ENCODE data around the gene RELN. TPM values are rescaled to one million over a fixed set of nuclear protein-coding genes. Genes with fewer than 3 reads are reported as not detected.

Gene RELN
- total and polyA plus RNA-seq, 2 donors (not counting 1 experiment from before 2014, with no cell fraction given) = not detected

DNA sequence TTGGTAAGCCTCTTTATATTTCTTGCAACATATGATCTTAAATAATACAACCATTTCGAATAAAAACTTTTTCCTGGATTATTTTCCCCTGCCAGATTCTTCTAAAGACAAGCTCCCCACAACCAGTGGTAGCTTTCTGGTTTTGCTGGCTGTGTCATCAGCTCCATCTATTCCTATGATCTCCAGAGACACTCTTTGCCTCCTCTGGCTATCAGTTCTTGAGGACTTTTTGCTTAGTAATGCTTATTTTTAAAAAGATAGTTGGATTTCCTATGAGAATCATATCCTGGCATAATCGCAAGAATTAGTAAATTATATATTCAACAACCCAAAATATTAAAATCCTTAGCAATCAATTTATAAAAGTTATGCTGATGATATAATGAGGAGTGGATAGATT is 439.7 kb downstream of the RELN start:
- ATAC-seq (ENCODE audit: low read depth) = no peak
- POLR2A ChIA-PET = no interaction called here
- Histone ChIP-seq H3K4me2 (replicated peaks; ENCODE audit: low read depth, low read length, poor library complexity, severe bottlenecking) (no peak overlapping the region), H3K9ac (ENCODE audit: low read length) (no peak overlapping the region), H3K79me2 (ENCODE audit: control insufficient read depth, insufficient read depth, low read length) (no peaks in the 10 kb centered on the region), H2AFZ (ENCODE audit: insufficient read depth, low read depth, low read length, poor library complexity, severe bottlenecking) (no peak overlapping the region), H3K27ac (ENCODE audit: low read length in 2 of 2) (no peak overlapping the region), H3K4me3 (ENCODE audit: control extremely low read depth in 1 of 5, extremely low read depth in 1 of 5, insufficient read depth in 1 of 5, low read depth in 2 of 5, low read length in 4 of 5) (no peak overlapping the region), H3K36me3 (replicated peaks in 1 of 2; ENCODE audit: control extremely low read depth in 1 of 2, control insufficient read depth in 1 of 2, extremely low read depth in 1 of 2, insufficient read depth in 2 of 2, low read length in 1 of 2) (no peaks in the 10 kb centered on the region), H4K20me1 (ENCODE audit: control insufficient read depth, insufficient read depth, low read length, poor library complexity, severe bottlenecking) (no peaks in the 10 kb centered on the region), H3K9me3 (ENCODE audit: control extremely low read depth in 1 of 3, control insufficient read depth in 2 of 3, insufficient read depth in 1 of 3, low read length in 2 of 3) (no peaks in the 10 kb centered on the region), H3K27me3 (replicated peaks in 1 of 4; ENCODE audit: control extremely low read depth in 1 of 4, control insufficient read depth in 3 of 4, insufficient read depth in 4 of 4, low read length in 3 of 4) (peaks cover 0 to 3% (median 0%) of the 10 kb centered on the region in 4 experiments), H3K4me1 (ENCODE audit: control insufficient read depth in 2 of 2, insufficient read depth in 2 of 2, low read length in 2 of 2) (no peaks in the 10 kb centered on the region)
- H3K9me3 Mint-ChIP-seq (ENCODE audit: insufficient read depth) = no peaks in the 10 kb centered on the region
- H3K4me3 Mint-ChIP-seq = no peak overlapping the region
- peaks cover 13% of the 10 kb centered on the region for H3K27me3 Mint-ChIP-seq
- no peaks in the 10 kb centered on the region for H3K4me1 Mint-ChIP-seq
- WGBS (ENCODE audit: insufficient coverage) = 75% methylated on average over 1 of the region's 2 CpGs
- CTCF ChIA-PET = no interaction called here
- intact Hi-C loops (cut with micrococcal nuclease) = no loop called here
- TF ChIP-seq, protein P1, sequence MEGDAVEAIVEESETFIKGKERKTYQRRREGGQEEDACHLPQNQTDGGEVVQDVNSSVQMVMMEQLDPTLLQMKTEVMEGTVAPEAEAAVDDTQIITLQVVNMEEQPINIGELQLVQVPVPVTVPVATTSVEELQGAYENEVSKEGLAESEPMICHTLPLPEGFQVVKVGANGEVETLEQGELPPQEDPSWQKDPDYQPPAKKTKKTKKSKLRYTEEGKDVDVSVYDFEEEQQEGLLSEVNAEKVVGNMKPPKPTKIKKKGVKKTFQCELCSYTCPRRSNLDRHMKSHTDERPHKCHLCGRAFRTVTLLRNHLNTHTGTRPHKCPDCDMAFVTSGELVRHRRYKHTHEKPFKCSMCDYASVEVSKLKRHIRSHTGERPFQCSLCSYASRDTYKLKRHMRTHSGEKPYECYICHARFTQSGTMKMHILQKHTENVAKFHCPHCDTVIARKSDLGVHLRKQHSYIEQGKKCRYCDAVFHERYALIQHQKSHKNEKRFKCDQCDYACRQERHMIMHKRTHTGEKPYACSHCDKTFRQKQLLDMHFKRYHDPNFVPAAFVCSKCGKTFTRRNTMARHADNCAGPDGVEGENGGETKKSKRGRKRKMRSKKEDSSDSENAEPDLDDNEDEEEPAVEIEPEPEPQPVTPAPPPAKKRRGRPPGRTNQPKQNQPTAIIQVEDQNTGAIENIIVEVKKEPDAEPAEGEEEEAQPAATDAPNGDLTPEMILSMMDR (IDR thresholded peaks at IDR 0.05) = no peak
- TF ChIP-seq EZH2 (IDR thresholded peaks at IDR 0.05; ENCODE audit: borderline replicate concordance, insufficient read depth, low read depth, low read length, poor library complexity, severe bottlenecking) = no peak
- H3K27ac Mint-ChIP-seq = no peak overlapping the region
- DNase-seq = no peak

DNA sequence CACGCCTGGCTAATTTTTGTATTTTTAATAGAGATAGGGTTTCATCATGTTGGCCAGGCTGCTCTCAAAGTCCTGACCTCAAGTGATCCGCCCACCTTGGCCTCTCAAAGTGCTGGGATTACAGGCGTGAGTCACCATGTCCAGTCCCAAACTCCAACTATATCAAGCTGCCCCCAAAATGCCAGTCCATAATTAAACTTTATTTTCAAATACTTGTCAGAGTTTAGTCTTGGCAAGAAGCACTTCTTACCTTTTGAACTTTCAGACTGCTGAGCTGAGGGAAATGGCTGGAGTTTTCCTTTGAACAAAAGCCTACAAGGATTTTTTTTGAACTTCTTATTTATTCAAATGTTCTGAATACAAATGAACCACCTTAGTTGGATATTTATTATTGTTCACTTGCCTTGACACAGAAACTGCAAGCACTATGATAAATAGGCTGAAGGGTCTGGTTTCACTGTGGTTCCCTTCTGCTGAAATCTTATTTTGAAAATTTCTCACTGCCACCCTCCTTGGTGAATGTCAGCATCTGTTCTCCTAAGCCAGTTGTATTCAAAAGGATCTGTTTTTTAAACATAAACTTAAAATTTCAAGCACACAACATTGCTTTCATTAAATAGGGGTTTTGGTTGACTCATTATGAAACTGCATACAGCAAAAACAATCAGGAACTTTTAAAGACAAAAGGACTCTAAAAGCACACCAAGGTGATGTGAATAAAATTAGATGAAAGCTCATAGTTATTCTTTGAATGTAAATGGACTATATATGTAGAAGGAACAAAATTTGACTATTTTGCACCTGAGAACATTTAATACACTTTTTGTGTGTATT is 441.8 kb downstream of the RELN start:
- H4K20me1 ChIP-seq (ENCODE audit: control insufficient read depth, insufficient read depth, low read length, poor library complexity, severe bottlenecking) = no peaks in the 10 kb centered on the region
- Mint-ChIP-seq H3K4me1 (no peaks in the 10 kb centered on the region), H3K27me3 (peaks cover 13% of the 10 kb centered on the region), H3K9me3 (ENCODE audit: insufficient read depth) (no peaks in the 10 kb centered on the region), H3K4me3 (no peak overlapping the region), H3K27ac (no peak overlapping the region)
- TF ChIP-seq, protein P1 (IDR thresholded peaks at IDR 0.05) = no peak
- no peak for TF ChIP-seq EZH2 (IDR thresholded peaks at IDR 0.05; ENCODE audit: borderline replicate concordance, insufficient read depth, low read depth, low read length, poor library complexity, severe bottlenecking)
- ChIA-PET CTCF (no interaction called here), POLR2A (no interaction called here)
- WGBS (ENCODE audit: insufficient coverage) = no CpG with 5 or more reads among the region's 3 CpGs
- no peaks in the 10 kb centered on the region for H3K36me3 ChIP-seq (replicated peaks in 1 of 2; ENCODE audit: control extremely low read depth in 1 of 2, control insufficient read depth in 1 of 2, extremely low read depth in 1 of 2, insufficient read depth in 2 of 2, low read length in 1 of 2)
- ATAC-seq (ENCODE audit: low read depth) = no peak
- no peaks in the 10 kb centered on the region for H3K4me1 ChIP-seq (ENCODE audit: control insufficient read depth in 2 of 2, insufficient read depth in 2 of 2, low read length in 2 of 2)
- no peak overlapping the region for H3K9ac ChIP-seq (ENCODE audit: low read length)
- peaks cover 0 to 3% (median 0%) of the 10 kb centered on the region in 4 experiments for H3K27me3 ChIP-seq (replicated peaks in 1 of 4; ENCODE audit: control extremely low read depth in 1 of 4, control insufficient read depth in 3 of 4, insufficient read depth in 4 of 4, low read length in 3 of 4)
- no peak overlapping the region for H3K27ac ChIP-seq (ENCODE audit: low read length in 2 of 2)
- H3K9me3 ChIP-seq (ENCODE audit: control extremely low read depth in 1 of 3, control insufficient read depth in 2 of 3, insufficient read depth in 1 of 3, low read length in 2 of 3) = no peaks in the 10 kb centered on the region
- intact Hi-C loops (cut with micrococcal nuclease) = no loop called here
- DNase-seq = no peak
- H3K79me2 ChIP-seq (ENCODE audit: control insufficient read depth, insufficient read depth, low read length) = no peaks in the 10 kb centered on the region
- H3K4me3 ChIP-seq (ENCODE audit: control extremely low read depth in 1 of 5, extremely low read depth in 1 of 5, insufficient read depth in 1 of 5, low read depth in 2 of 5, low read length in 4 of 5) = no peak overlapping the region
- no peak overlapping the region for H3K4me2 ChIP-seq (replicated peaks; ENCODE audit: low read depth, low read length, poor library complexity, severe bottlenecking)
- H2AFZ ChIP-seq (ENCODE audit: insufficient read depth, low read depth, low read length, poor library complexity, severe bottlenecking) = no peak overlapping the region

Data from B cell (primary cell).